GM21786 (cell line): ENCODE measurements around the gene CAMTA2.
"Not testable (repeated sequence)": the region's sequence is repeated elsewhere in the genome, so short reads cannot be mapped to it uniquely, and the experiment has no call there.

Source experiments
- ATAC-seq: cut with Tn5 transposase; IDR thresholded peaks from one replicate; pipeline ENCODE4 v1.9.1; 2021; ENCODE audit not compliant: unreplicated experiment

Gene CAMTA2

DNA sequence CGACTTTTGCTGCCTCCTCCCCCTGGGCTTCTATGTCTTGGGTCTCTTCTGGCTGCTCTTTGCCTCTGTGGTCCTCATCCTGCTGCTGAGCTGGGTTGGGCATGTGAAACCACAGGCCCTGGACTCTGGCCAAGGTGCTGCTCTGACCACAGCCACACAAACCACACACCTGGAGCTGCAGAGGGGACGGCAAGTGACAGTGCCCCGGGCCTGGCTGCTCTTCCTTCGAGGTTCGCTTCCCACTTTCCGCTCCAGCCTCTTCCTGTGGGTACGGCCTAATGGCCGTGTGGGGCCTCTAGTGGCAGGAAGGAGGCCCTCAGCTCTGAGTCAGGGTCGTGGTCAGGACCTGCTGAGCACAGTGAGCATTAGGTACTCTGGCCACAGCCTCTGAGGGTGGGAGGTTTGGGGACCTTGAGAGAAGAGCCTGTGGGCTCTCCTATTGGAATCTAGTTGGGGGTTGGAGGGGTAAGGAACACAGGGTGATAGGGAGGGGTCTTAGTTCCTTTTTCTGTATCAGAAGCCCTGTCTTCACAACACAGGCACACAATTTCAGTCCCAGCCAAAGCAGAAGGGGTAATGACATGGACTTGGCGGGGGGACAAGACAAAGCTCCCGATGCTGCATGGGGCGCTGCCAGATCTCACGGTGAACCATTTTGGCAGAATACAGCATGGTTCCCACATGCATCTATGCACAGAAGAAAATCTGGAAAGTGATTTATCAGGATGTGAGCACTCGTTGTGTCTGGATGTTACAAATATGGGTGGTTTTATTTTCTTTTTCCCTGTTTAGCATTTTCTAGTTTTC is 53.1 kb downstream of the CAMTA2 start:
- ATAC-seq, result no peak

DNA sequence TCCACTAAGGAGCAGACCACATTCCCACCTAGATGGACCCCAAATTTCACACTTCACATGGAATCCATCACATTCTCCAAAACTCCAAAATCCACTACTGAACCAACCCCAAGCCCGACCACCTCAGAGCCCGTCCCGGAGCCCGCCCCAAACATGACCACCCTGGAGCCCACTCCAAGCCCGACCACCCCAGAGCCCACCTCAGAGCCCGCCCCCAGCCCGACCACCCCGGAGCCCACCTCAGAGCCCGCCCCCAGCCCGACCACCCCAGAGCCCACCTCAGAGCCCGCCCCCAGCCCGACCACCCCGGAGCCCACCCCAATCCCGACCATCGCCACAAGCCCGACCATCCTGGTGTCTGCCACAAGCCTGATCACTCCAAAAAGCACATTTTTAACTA is 53.8 kb downstream of the CAMTA2 start:
- no peak for ATAC-seq

DNA sequence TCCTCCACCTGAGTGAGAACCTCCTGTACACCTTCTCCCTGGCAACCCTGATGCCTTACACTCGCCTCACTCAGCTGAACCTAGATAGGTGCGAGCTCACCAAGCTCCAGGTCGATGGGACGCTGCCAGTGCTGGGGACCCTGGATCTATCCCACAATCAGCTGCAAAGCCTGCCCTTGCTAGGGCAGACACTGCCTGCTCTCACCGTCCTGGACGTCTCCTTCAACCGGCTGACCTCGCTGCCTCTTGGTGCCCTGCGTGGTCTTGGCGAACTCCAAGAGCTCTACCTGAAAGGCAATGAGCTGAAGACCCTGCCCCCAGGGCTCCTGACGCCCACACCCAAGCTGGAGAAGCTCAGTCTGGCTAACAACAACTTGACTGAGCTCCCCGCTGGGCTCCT is 54.7 kb downstream of the CAMTA2 start:
- no peak for ATAC-seq

DNA sequence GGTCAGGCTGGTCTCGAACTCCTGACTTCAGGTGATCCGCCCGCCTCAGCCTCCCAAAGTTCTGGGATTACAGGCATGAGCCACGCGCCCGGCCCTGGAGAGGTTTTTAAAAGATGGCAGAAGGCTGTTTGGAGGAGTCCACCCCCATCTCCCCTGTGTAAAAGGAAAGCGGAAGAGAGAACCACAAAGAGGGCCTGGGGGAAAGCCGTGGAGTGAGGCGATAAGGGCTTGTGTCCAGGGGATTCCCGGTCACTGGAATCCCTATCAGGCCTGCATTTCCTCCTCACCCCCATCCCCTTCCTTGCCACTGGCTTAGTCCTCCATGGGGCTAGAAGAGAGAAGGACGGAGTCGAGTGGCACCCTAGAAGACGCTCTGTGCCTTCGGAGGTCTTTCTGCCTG is 55.5 kb downstream of the CAMTA2 start, which contains the start of gene GP1BA:
TSS of gene GP1BA (plus strand) at position 315 of the 400 bp plus-strand sequence. CDS start 328 bp downstream, outside the sequence.
- ATAC-seq, result no peak

DNA sequence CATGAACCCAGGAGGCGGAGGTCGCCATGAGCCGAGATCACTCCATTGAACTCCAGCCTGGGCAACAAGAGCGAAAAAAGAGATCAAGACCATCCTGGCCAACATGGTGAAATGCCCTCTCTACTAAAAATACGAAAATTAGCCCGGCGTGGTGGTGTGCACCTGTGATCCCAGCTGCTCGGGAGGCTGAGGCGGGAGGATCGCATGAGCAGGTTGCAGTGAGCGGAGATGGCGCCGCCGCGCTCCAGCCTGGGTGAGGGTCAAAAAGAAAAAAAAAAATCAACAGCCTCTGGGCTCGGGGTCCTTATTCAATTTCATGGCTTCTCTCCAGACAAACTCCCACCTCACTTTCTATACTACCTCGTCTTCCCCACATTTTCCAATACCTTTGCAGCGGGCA is 58.6 kb downstream of the CAMTA2 start:
- no peak for ATAC-seq

DNA sequence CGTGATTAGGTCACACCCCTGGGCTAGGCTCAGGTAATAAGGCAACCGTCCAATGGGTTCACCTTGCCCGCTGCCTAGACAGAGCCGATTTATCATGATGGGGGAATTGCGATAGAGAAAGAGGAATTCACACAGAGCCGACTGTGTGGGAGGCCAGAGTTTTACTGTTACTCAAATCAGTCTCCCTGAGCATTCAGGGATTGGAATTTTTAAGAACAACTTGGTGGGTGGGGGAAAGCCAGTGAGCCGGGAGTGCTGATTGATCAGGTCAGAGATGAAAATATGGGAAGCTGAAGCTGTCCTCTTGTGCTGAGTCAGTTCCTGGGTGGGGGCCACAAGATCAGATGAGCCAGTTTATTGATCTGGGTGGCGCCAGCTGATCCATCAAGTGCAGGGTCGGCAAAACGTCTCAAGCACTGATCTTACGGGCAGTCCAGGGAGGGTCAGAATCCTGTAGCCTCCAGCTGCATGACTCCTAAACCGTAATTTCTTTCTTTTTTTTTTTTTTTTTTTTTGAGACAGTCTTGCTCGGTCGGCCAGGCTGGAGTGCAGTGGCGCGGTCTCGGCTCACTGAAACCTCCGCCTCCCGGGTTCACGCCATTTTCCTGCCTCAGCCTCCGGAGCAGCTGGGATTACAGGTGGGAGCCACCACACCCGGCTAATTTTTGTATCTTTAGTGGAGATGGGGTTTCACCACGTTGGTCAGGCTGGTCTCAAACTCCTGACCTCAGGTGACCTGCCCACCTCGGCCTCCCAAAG is 60.7 kb downstream of the CAMTA2 start:
- ATAC-seq, result not testable (repeated sequence)

DNA sequence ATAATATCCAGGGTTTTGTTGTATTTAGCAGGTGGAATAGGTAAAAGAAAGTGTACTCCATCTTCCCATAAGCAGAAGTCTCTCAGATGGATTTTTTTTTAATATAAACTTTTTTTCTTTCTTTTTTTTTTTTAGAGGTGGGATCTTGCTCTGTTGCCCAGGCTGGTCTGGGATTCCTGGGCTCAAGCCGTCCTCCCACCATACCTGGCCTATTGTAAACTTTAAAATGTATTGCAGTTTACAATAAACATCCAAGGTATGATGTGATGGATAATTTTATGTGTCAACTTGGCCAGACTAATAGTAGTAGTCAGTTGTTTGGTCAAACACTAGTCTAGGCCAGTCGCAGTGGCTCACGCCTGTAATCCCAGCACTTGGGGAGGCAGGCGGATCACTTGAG is 66.2 kb downstream of the CAMTA2 start:
- ATAC-seq, result no peak

DNA sequence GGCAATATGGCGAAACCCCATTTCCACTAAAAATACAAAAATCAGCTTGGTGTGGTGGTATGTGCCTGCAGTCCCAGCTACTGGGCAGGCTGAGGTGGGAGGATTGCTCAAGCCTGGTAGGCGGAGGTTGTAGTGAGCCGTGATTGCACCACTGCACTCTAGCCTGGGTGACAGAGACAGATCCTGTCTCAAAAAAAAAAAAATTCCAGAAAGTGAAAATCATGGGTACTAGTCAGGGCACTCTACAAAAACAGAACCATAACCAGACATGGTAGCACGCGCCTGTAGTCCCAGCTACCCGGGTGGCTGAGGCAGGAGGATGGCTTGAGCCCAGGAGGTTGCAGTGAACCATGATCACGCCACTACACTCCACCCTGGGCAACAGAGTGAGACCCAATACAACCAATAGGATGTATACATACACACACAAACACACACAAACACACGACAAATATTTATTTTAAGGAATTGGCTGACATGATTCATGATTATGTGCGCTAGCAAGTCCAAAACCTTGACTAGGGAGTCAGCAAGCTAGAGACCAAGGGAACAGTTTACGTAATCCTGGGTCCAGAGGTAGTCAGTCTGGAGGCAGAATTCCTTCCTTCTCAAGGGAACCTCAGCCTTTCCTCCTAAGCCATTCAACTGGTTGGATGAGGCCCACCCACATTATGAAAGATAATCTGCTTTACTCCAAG is 67.0 kb downstream of the CAMTA2 start:
- ATAC-seq, result no peak

DNA sequence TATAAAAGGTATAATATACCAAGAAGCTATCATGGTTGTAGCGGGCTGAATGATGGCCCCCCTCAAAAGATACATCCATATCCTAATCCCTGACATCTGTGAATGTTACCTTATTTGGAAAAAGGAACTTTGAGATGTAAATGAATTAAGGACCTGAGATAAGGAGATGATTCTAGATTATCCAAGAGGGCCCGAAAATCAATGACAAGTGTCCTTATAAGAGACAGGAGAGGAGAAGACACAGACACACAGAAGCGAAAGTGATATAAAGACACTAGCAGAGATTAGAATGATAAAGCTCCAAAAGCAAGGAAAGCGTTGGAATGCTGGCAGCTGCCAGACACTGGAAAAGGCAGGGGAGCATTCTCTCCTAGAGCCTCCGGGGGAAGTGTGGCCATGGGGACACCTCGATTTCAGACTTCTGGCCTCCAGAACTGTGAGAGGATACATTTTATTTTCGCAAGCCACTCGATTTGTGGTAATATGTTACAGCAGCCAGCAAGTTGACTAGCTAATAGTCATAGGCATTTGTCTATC is 67.9 kb downstream of the CAMTA2 start:
- no peak for ATAC-seq
